GM19395 (cell line): ENCODE data around the gene ZKSCAN1.

ENCODE experiments used
- ATAC-seq: cut with Tn5 transposase; IDR thresholded peaks from one replicate; pipeline ENCODE4 v1.9.1; 2021; ENCODE audit warnings: mild to moderate bottlenecking, moderate library complexity; ENCODE audit not compliant: unreplicated experiment

Gene ZKSCAN1

DNA sequence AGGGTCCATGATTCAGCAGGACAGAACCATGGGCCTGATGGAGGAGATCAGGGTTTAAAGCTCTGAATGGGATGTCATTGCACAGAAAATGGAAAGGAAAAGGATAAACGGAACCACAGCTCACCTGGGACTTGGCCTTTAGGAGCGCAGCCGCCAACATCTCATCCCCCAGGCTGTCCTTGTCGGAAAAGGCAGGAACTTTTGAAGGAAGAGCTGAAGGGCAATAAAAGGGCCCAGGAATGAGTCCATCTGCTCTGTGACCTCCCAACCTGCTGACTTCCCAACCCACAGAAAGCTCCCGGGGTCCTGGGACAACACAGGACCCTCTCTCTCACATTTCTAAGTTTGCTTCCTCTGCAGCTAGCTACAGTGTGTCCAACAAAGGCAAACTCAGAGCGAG lies 60.0 kb downstream of the ZKSCAN1 start:
- ATAC-seq = no peak

DNA sequence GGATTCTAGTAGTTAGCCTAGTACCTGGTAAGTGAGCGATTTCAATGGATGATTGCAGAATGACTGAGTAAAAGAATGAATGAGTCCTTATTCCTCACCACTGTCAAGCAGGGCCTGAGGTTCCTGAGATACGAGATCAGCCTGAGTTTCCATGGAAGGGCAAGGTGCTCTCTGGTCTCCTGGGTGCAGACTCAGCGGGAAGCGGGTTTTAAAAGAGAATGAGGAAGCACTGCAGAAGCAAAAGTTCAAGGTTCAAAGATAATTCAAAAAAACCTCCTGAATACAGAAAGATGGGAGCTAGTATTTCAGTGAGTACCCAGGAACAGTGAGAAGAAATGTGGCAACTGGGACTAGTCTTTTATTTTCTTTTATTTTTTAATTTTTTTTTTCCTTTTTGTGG lies 61.8 kb downstream of the ZKSCAN1 start:
- no peak for ATAC-seq

DNA sequence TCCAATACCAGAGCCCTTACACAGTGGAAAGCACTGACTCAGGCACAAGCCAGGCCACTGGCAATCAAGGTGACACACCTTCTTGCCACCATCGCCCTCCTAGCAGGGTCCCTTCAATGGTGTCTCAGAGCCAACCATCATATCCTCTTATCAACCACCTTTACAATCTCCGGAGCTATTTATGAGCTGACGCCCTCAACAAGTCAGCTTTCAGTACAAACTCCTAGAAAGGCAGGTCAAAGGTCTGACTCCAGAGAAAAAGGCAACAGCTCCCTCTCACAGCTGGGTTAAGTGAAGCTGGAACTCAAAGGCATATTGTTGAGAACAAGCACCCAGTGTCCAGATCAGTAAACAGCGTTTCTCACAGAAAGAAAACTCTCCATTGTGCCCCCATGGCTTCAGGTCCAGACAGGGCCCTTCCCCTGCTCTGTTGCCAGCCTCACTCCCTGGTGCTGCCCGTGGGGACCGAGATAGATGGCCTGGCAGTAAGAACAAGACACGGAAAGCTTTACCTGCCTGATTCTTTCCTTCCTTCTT lies 63.7 kb downstream of the ZKSCAN1 start:
- ATAC-seq = no peak

DNA sequence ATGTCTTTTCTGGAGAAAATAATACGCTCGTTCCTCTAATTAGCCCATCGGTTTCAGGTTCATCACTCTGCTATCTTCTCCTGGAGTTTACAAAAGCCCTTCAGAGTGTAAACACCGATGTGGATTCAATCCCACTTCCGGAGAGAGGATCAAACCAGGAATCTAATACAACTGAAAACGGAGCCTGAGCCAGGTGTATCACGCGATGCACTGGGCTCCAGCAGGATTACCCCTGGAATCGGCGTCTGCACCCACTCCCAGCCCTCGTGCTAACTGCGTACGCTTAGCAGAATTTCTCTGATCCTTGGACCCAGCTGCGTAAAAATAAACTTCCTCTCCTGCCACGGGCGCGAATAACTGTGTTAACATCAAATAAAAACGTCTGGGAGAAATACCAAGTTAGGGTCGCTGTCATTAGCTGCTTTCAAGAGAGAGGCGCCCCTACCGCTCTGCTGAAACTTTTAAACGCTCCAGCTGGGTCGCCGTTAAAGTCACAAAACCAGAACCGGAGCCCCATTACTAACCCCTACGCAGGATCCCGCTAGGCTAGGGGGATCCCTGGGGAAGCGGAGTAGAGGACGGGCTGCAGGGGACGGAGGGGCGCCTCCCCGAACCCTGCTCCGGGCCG lies 65.6 kb downstream of the ZKSCAN1 start:
- peak; percentile 17 for ATAC-seq

DNA sequence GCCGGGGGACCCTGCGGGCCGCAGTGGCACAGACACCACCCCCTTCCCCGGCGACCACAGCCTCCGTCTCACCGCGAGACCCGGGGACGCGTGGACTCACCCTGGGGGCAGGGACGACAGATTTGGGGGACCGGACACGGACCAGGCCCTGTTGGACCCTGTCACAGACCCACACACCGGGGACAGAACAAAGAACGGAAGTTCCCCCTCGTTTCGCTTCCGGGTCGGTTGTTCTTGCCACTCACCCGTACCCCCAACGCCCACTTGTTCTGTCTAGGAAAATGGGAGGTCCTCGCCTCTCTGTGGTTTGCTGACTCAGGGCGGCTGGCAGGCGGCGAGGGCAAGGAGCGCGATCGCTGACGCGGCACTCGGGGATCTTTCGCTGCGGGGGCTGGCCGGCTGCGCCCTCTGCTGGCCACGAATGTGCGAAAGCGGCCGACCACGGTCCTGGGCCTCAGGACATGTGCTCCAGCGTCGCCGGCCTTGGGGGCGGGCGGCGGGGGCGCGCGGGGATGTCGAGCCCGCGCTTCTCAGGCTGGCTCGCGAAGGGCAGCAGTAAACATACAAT lies 66.2 kb downstream of the ZKSCAN1 start, which contains the start of gene ZNF3:
TSS of gene ZNF3 (minus strand) at position 189 of the 568 bp plus-strand sequence. CDS start 4,366 bp downstream, outside the sequence.
- peak; percentile 80 for ATAC-seq

DNA sequence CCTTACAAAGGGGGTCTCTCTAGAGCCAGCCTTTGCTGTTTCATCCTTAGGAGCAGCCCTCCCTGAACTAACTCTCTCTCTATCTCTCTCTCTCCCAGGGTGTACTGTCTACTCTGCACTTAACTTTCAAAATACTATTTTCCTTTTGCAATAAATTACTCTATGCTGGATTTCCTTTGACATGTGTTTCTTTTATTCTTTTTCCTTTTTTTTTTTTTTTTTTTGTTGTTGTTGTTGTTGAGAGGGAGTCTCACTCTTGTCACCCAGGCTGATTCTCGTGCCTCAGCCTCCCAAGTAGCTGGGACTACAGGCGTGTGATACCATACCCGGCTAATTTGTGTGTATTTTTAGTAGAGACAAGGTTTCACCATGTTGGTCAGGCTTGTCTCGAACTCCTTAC lies 67.6 kb downstream of the ZKSCAN1 start:
- no peak for ATAC-seq

DNA sequence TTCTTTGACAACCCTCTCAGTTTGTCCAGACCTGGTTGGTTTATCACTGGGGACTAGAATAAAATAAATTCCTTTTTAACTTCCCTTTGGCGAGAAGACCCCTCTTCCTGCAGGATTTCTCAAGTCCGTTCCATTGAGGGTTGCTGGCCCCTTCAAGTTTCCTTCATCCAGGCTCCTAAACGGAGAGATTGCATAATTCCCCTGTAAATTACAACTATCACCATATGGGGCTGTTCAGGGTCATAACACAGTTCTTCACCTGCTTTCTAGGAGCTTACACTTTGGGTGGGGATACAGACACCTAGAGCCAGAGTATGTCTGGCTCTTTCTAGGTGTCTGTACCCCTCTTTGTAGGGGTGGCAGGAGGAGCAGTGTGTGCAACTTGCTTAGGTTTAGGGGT lies 70.1 kb downstream of the ZKSCAN1 start:
- ATAC-seq = no peak

DNA sequence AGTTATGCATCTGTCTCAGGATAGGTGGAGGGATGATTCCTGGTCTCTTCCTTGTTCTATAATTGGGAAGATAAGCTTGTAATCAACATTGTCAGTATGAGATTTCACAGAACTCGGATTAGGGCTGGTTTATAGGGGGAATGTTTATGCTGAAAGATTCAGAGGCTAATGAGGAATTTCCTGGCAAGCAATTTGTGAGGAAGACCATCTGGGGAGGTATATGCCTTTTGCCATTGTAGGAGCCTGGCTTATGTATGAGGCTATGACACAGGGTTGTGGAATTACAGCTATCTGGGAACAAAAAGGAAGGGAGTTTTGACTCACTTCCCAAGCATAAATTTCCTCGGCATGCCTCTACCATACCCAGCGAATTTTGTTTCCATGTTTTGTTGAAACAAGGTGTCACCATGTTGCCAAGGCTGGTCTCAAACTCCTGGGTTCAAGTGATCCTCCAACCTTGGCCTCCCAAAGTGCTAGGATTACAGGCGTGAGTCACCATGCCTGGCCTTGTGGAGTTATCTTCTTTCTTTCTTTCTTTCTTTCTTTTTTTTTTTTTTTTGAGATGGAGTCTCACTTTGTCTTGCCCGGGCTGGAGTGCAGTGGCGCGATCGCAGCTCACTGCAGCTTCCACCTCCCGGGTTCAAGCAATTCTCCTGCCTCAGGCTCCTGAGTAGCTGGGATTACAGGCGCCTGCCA lies 71.8 kb downstream of the ZKSCAN1 start:
- no peak for ATAC-seq

DNA sequence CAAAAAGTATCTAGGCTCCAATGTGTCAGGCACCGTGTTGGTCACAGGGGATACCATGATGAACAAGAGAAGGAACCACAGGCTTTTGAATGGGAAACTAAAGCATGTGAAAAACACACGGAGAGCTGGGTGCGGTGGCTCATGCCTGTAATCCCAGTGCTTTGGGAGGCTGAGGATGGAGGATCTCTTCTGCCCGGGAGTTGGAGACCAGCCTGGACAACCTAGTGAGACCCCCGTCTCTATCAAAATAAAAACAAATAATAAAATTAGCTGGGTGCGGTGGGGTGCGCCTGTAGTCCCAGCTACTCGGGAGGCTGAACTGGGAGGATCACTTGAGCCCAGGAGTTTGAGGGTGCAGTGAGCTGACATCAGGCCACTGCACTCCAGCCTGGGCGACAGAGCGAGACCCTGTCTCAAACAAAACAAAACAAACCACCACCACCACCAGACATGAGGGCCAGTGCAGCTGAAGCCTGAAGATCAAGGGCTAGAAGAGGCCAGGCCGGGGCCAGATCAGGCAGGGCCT lies 72.8 kb downstream of the ZKSCAN1 start:
- no peak for ATAC-seq

DNA sequence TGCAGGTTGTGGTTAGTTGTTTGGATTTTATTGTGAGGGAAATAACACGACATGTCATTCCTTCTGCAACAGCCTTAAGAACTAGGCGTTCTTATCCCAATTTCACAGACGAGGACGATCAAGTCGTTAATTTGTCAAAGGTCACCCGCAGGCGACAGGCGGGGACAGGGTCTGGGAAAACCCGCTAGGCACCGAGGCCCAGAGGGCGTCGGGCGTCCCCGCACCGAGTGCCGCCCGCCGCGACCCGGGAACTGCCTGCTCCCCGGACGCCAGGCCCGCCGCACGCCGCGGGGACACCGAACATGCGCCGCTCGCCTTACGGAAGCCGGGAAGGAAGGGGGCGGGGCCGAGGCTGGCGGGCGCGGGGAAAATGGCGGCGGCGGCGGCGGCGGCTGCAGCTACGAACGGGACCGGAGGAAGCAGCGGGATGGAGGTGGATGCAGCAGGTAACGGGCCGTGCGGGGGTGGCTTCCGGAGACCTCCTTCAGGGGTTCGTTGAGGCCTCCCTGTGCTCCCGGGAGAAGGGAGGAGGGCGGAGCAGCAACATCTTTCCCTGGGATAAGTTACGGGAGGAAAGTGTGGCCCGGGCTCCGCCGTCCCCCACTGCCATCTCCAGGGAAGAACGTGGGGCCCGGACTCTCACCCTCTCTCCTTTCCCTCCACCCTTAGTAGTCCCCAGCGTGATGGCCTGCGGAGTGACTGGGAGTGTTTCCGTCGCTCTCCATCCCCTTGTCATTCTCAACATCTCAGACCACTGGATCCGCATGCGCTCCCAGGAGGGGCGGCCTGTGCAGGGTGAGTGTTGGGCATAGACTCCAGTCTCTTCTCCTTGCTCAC lies 73.4 kb downstream of the ZKSCAN1 start, which contains the start of gene COPS6:
TSS of gene COPS6 (plus strand) at position 349 of the 837 bp plus-strand sequence. CDS start at position 371, 22 bp downstream.
- ATAC-seq = peak; percentile 71

DNA sequence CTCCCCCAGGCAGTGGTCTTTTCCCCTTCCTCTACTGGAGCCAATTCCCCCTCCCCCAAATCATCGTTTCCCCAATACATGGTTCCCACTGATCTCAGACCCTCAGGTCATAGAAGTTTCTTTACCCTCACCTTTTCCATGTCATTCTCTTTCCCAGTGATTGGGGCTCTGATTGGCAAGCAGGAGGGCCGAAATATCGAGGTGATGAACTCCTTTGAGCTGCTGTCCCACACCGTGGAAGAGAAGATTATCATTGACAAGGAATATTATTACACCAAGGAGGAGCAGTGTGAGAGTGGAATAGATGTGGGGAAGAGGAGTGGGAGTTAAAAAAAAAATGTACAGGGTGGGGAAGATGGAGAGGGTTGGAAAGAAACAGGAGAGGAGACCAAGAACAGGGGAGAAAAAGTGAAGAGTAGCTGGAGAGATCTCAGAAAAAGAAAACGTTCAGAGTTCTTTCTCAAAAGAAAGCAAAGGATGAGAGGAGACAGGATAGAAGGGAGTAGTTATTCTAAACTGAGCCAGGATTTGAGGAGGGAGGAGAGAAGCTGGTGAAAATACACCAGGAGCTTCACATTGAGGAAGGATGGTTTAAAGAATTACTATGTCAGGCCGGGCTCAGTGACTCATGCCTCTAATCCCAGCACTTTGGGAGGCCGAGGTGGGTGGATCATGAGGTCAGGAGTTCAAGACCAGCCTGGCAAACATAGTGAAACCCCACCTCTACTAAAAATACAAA lies 74.2 kb downstream of the ZKSCAN1 start:
- no peak for ATAC-seq

DNA sequence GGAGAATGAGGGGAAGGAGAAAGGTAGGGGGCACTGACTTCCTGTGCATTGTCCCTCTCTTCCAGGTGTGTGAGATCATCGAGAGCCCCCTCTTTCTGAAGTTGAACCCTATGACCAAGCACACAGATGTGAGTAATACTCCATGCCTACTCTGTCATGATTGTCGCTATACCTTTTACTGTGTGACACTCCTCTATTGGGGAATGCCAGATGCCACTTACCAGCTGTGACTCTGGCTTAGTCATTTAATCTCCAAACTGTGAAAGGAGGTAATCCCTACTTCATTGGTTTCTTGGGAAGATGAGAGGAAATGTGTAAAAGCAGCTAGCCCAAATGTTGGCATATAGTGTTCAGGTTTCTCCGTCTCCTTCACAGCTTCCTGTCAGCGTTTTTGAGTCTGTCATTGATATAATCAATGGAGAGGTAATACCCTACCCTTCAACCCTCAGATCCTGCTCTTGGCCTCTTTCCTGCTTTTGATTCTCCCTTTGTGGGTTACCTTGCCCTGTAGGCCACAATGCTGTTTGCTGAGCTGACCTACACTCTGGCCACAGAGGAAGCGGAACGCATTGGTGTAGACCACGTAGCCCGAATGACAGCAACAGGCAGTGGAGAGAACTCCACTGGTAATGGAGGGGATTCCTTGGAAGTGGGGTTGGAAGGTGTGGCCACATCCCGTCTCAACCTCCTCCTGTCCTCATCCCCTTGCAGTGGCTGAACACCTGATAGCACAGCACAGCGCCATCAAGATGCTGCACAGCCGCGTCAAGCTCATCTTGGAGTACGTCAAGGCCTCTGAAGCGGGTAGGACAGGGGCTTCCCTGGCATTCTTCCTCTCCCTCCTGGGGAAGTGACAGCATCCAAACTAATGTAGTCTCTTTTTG lies 75.4 kb downstream of the ZKSCAN1 start:
- ATAC-seq = no peak
